ENCODE measurements around the gene UBTD2. TPM values are rescaled to one million over a fixed set of nuclear protein-coding genes. Genes with fewer than 3 reads are reported as not detected.

Gene UBTD2
- total RNA-seq, 2 donors from 2014 or later: 13.5 to 20.8 TPM

GRCh38 chr5:172219296-172219695, 64.3 kb downstream of the UBTD2 start:
- WGBS, 2 donors: 98% methylated on average over 2 of the region's 2 CpGs
- H3K27ac ChIP-seq: no peak overlapping the region
- ATAC-seq (no peak), DNase-seq (no peak)
- no peaks in the 10 kb centered on the region for H3K27me3 ChIP-seq
- H3K4me1 ChIP-seq: no peaks in the 10 kb centered on the region
- TF ChIP-seq CTCF (IDR thresholded peaks at IDR 0.05): no peak
- no peak for TF ChIP-seq POLR2A (IDR thresholded peaks at IDR 0.05)
- peaks cover 0 to 1% of the 10 kb centered on the region in 2 donors for H3K36me3 ChIP-seq (replicated peaks in 1 of 2; ENCODE audit: insufficient read depth in 1 of 2, low read depth in 2 of 2)
- H3K4me3 ChIP-seq: no peak overlapping the region
- H3K9me3 ChIP-seq: no peaks in the 10 kb centered on the region
- intact Hi-C loops (cut with DNase I): no loop called here

GRCh38 chr5:172216345-172216744, 67.2 kb downstream of the UBTD2 start:
- H3K27me3 ChIP-seq: no peaks in the 10 kb centered on the region
- no peaks in the 10 kb centered on the region for H3K4me1 ChIP-seq
- H3K9me3 ChIP-seq: no peaks in the 10 kb centered on the region
- no peak for DNase-seq
- no peak overlapping the region for H3K27ac ChIP-seq
- no peak overlapping the region for H3K4me3 ChIP-seq
- intact Hi-C loops (cut with DNase I): no loop called here
- TF ChIP-seq CTCF (IDR thresholded peaks at IDR 0.05) (no peak), POLR2A (IDR thresholded peaks at IDR 0.05) (no peak)
- H3K36me3 ChIP-seq (replicated peaks in 1 of 2; ENCODE audit: insufficient read depth in 1 of 2, low read depth in 2 of 2): no peaks in the 10 kb centered on the region
- 95 to 97% methylated on average over 3 of the region's 3 CpGs for WGBS, 2 donors
- ATAC-seq: no peak

GRCh38 chr5:172213126-172213525, 70.4 kb downstream of the UBTD2 start:
- Histone ChIP-seq H3K36me3 (replicated peaks in 1 of 2; ENCODE audit: insufficient read depth in 1 of 2, low read depth in 2 of 2) (no peaks in the 10 kb centered on the region), H3K27ac (no peak overlapping the region), H3K27me3 (no peaks in the 10 kb centered on the region), H3K4me3 (no peak overlapping the region), H3K9me3 (no peaks in the 10 kb centered on the region), H3K4me1 (no peaks in the 10 kb centered on the region)
- intact Hi-C loops (cut with DNase I): no loop called here
- DNase-seq (no peak), ATAC-seq (no peak)
- 88 to 94% methylated on average over 4 of the region's 4 CpGs for WGBS, 2 donors
- TF ChIP-seq POLR2A (IDR thresholded peaks at IDR 0.05): no peak
- no peak for TF ChIP-seq CTCF (IDR thresholded peaks at IDR 0.05)

- Histone ChIP-seq H3K4me3 (no peak overlapping the region), H3K4me1 (no peaks in the 10 kb centered on the region), H3K36me3 (replicated peaks in 1 of 2; ENCODE audit: insufficient read depth in 1 of 2, low read depth in 2 of 2) (no peaks in the 10 kb centered on the region), H3K9me3 (no peaks in the 10 kb centered on the region), H3K27ac (no peak overlapping the region), H3K27me3 (no peaks in the 10 kb centered on the region)
- WGBS, 2 donors: 95 to 96% methylated on average over 8 of the region's 8 CpGs
- DNase-seq (no peak), ATAC-seq (no peak)
- intact Hi-C loops (cut with DNase I): no loop called here
- TF ChIP-seq POLR2A (IDR thresholded peaks at IDR 0.05) (no peak), CTCF (IDR thresholded peaks at IDR 0.05) (no peak)
Observed at GRCh38 chr5:172211676-172212075, 71.9 kb downstream of the UBTD2 start.

- DNase-seq: no peak
- Histone ChIP-seq H3K9me3 (no peaks in the 10 kb centered on the region), H3K27ac (no peak overlapping the region), H3K36me3 (replicated peaks in 1 of 2; ENCODE audit: insufficient read depth in 1 of 2, low read depth in 2 of 2) (no peaks in the 10 kb centered on the region), H3K4me1 (no peaks in the 10 kb centered on the region), H3K27me3 (no peaks in the 10 kb centered on the region), H3K4me3 (no peak overlapping the region)
- no peak for ATAC-seq
- WGBS, 2 donors: 93 to 98% methylated on average over 2 of the region's 2 CpGs
- TF ChIP-seq CTCF (IDR thresholded peaks at IDR 0.05) (no peak), POLR2A (IDR thresholded peaks at IDR 0.05) (no peak)
- intact Hi-C loops (cut with DNase I): no loop called here
Observed at GRCh38 chr5:172209714-172210113, 73.8 kb downstream of the UBTD2 start.
